GM12801 (cell line): ENCODE data around the gene NUDCD3.

ENCODE experiments used
- CTCF ChIP-seq: IDR thresholded peaks from one replicate; pipeline ENCODE4 v1.5.1; 2011; ENCODE audit warnings: control low read depth; ENCODE audit not compliant: insufficient read length; ENCODE audit errors: extremely low read depth

NUDCD3 gene

GRCh38 chr7:44472843-44473242, 17.6 kb downstream of the NUDCD3 start:
- no peak for TF ChIP-seq CTCF

GRCh38 chr7:44471850-44472249, 18.6 kb downstream of the NUDCD3 start:
- no peak for TF ChIP-seq CTCF

- TF ChIP-seq CTCF = no peak
Observed at GRCh38 chr7:44471436-44471835, 19.0 kb downstream of the NUDCD3 start.

- no peak for TF ChIP-seq CTCF
Observed at GRCh38 chr7:44470628-44471245, 19.7 kb downstream of the NUDCD3 start.

GRCh38 chr7:44470135-44470479, 20.4 kb downstream of the NUDCD3 start:
- no peak for TF ChIP-seq CTCF

- no peak for TF ChIP-seq CTCF
Observed at GRCh38 chr7:44469461-44470134, 20.9 kb downstream of the NUDCD3 start.

- no peak for TF ChIP-seq CTCF
Observed at GRCh38 chr7:44467217-44467548, 23.3 kb downstream of the NUDCD3 start.
